ENCODE results near the gene MTCH1. TPM values are rescaled to one million over a fixed set of nuclear protein-coding genes. Genes with fewer than 3 reads are reported as not detected.

MTCH1 gene
- total RNA-seq, 1 experiment from 2014 or later, result 161 TPM

DNA sequence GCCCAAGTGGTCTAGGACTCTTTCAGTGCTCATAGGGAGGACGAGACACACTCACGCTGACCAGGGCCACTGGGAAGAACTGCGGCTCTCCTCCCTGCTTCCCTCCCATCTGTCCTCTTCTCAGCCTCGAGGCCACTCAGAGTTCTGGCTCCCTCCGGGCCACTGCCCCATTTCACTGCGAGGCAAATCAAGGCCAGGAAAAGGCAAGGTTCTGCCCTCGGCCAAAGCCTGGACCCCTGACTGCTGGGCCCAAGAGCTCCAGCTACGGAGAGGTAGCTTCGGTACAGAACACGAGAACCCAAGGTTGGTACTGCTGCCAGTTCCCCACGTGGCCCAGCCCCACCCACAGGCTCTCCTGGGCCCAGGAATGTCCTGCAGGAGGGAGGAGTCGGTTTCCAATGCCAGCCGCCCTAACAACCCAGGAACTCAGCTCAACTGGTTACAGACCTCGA is 16.7 kb downstream of the MTCH1 start:
- Histone ChIP-seq H2AFZ (ENCODE audit: low read depth, low read length, poor library complexity, severe bottlenecking) (no peak overlapping the region), H3K4me3 (replicated peaks in 1 of 2; ENCODE audit: low read depth in 1 of 2, low read length in 2 of 2) (no peak overlapping the region), H3K9ac (ENCODE audit: low read length) (no peak overlapping the region), H3K36me3 (ENCODE audit: control insufficient read depth in 1 of 2, insufficient read depth in 2 of 2, low read length in 2 of 2) (peaks cover 43 to 61% of the 10 kb centered on the region in 2 experiments), H3K9me3 (ENCODE audit: control insufficient read depth in 1 of 2, insufficient read depth in 1 of 2, low read depth in 1 of 2, low read length in 2 of 2) (no peaks in the 10 kb centered on the region), H3K79me2 (ENCODE audit: insufficient read depth, low read length) (no peaks in the 10 kb centered on the region; the same call in 1 of the 2 replicates), H3K27me3 (ENCODE audit: insufficient read depth, low read length) (no peaks in the 10 kb centered on the region), H3K9me2 (ENCODE audit: insufficient read depth) (no peaks in the 10 kb centered on the region), H3K27ac (ENCODE audit: low read depth, low read length) (no peak overlapping the region), H4K20me1 (ENCODE audit: insufficient read depth) (no peaks in the 10 kb centered on the region), H3K4me1 (ENCODE audit: control insufficient read depth in 1 of 2, insufficient read depth in 2 of 2, low read length in 2 of 2) (no peaks in the 10 kb centered on the region; a peak in 1 of 4 replicates), H3K4me2 (ENCODE audit: low read length) (no peak overlapping the region)
- RAD21 ChIA-PET (ENCODE audit: low non-redundant PET in 1 of 2, low total read pairs in 2 of 2, uncharacterized antibody in 2 of 2, unreplicated experiment in 2 of 2), result no interaction called here
- TF ChIP-seq SP1 (IDR thresholded peaks at IDR 0.05; ENCODE audit: low read depth) (no peak), EZH2 (IDR thresholded peaks at IDR 0.05) (no peak), ZNF274 (IDR thresholded peaks at IDR 0.05; ENCODE audit: low read depth, low read length) (no peak), TCF7L2 (IDR thresholded peaks at IDR 0.05; ENCODE audit: borderline replicate concordance, extremely low read depth, insufficient read depth, insufficient read length) (no peak), EGR1 (IDR thresholded peaks at IDR 0.05; ENCODE audit: low read depth) (no peak), FOSL1 (IDR thresholded peaks at IDR 0.05; ENCODE audit: low read depth) (no peak), ZFX (IDR thresholded peaks at IDR 0.05) (no peak), CBX3 (IDR thresholded peaks at IDR 0.05; ENCODE audit: low read depth) (no peak), YY1 (IDR thresholded peaks at IDR 0.05; ENCODE audit: extremely low read depth, insufficient replicate concordance, low read depth, low read length) (no peak), SRF (IDR thresholded peaks at IDR 0.05; ENCODE audit: low read depth) (no peak)
- BruUV-seq (replicated peaks), result no TSS peak
- DNase-seq (ENCODE audit: low read depth, low spot score) (no peak), ATAC-seq (no peak)
- intact Hi-C loops (cut with micrococcal nuclease), result no loop called here
- POLR2A ChIA-PET, result no interaction called here
- CTCF ChIA-PET, result no interaction called here

DNA sequence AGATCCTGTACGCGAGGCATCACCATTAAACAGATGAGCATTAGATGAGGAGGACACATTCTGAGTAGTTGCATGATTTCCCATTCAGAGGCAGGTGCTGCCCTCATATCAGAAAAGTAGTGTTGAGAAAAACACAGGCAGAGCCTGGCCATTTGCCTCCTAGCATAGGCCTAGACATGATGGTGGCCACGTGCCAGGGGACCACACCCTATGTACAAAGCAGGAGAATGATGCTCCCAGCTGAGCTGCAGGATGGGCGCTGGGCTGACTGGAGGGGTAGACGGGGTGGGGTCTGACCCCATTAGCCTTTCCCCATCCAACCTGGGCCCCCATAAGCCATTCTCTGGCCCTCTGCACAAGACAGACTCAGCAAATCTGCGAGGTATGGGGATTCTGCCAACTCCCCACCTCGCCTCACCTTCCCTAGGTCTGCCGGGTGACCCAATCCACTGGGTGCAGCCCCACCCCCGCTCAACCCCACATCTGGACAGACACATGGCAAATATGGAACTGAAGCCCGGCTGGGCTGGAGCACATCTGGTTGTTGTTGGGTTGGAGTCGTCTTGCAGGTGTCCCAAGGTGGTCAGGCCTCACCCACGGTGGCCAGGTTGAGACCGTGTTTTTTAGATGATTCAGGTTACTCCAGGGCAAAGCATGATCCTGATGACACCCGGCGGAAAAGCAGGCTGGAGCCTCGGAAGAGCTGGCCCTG is 17.6 kb downstream of the MTCH1 start:
- CTCF ChIA-PET, result no interaction called here
- H3K9ac ChIP-seq (ENCODE audit: low read length), result no peak overlapping the region
- H3K4me3 ChIP-seq (replicated peaks in 1 of 2; ENCODE audit: low read depth in 1 of 2, low read length in 2 of 2), result no peak overlapping the region
- TSS peak; percentile 73 for BruUV-seq (replicated peaks)
- H3K79me2 ChIP-seq (ENCODE audit: insufficient read depth, low read length), result no peaks in the 10 kb centered on the region; the same call in 1 of the 2 replicates
- no peak for TF ChIP-seq EGR1 (IDR thresholded peaks at IDR 0.05; ENCODE audit: low read depth)
- TF ChIP-seq RAD21 (IDR thresholded peaks at IDR 0.05; ENCODE audit: low read depth), result no peak
- no peak for TF ChIP-seq ELF1 (IDR thresholded peaks at IDR 0.05; ENCODE audit: borderline replicate concordance, low read depth)
- no peak for TF ChIP-seq POLR2AphosphoS5 (IDR thresholded peaks at IDR 0.05; ENCODE audit: low read depth, low read length)
- TF ChIP-seq FOSL1 (IDR thresholded peaks at IDR 0.05; ENCODE audit: low read depth), result no peak
- TF ChIP-seq, protein P1, sequence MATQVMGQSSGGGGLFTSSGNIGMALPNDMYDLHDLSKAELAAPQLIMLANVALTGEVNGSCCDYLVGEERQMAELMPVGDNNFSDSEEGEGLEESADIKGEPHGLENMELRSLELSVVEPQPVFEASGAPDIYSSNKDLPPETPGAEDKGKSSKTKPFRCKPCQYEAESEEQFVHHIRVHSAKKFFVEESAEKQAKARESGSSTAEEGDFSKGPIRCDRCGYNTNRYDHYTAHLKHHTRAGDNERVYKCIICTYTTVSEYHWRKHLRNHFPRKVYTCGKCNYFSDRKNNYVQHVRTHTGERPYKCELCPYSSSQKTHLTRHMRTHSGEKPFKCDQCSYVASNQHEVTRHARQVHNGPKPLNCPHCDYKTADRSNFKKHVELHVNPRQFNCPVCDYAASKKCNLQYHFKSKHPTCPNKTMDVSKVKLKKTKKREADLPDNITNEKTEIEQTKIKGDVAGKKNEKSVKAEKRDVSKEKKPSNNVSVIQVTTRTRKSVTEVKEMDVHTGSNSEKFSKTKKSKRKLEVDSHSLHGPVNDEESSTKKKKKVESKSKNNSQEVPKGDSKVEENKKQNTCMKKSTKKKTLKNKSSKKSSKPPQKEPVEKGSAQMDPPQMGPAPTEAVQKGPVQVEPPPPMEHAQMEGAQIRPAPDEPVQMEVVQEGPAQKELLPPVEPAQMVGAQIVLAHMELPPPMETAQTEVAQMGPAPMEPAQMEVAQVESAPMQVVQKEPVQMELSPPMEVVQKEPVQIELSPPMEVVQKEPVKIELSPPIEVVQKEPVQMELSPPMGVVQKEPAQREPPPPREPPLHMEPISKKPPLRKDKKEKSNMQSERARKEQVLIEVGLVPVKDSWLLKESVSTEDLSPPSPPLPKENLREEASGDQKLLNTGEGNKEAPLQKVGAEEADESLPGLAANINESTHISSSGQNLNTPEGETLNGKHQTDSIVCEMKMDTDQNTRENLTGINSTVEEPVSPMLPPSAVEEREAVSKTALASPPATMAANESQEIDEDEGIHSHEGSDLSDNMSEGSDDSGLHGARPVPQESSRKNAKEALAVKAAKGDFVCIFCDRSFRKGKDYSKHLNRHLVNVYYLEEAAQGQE (IDR thresholded peaks at IDR 0.05; ENCODE audit: low read depth), result no peak
- no peak for TF ChIP-seq CBX3 (IDR thresholded peaks at IDR 0.05; ENCODE audit: low read depth)
- TF ChIP-seq, protein P2, sequence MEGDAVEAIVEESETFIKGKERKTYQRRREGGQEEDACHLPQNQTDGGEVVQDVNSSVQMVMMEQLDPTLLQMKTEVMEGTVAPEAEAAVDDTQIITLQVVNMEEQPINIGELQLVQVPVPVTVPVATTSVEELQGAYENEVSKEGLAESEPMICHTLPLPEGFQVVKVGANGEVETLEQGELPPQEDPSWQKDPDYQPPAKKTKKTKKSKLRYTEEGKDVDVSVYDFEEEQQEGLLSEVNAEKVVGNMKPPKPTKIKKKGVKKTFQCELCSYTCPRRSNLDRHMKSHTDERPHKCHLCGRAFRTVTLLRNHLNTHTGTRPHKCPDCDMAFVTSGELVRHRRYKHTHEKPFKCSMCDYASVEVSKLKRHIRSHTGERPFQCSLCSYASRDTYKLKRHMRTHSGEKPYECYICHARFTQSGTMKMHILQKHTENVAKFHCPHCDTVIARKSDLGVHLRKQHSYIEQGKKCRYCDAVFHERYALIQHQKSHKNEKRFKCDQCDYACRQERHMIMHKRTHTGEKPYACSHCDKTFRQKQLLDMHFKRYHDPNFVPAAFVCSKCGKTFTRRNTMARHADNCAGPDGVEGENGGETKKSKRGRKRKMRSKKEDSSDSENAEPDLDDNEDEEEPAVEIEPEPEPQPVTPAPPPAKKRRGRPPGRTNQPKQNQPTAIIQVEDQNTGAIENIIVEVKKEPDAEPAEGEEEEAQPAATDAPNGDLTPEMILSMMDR (IDR thresholded peaks at IDR 0.05 in 2 of 3, conservative IDR thresholded peaks at IDR 0.05 in 1 of 3; ENCODE audit: borderline replicate concordance in 1 of 3, insufficient read depth in 1 of 3, low read depth in 2 of 3, low read length in 2 of 3), result no peak
- no peak for TF ChIP-seq JUND (IDR thresholded peaks at IDR 0.05)
- H3K9me2 ChIP-seq (ENCODE audit: insufficient read depth), result no peaks in the 10 kb centered on the region
- H3K27ac ChIP-seq (ENCODE audit: low read depth, low read length), result no peak overlapping the region
- no peak overlapping the region for H3K4me2 ChIP-seq (ENCODE audit: low read length)
- H3K9me3 ChIP-seq (ENCODE audit: control insufficient read depth in 1 of 2, insufficient read depth in 1 of 2, low read depth in 1 of 2, low read length in 2 of 2), result no peaks in the 10 kb centered on the region
- no peak overlapping the region for H2AFZ ChIP-seq (ENCODE audit: low read depth, low read length, poor library complexity, severe bottlenecking)
- no peaks in the 10 kb centered on the region for H4K20me1 ChIP-seq (ENCODE audit: insufficient read depth)
- POLR2A ChIA-PET, result no interaction called here
- H3K4me1 ChIP-seq (ENCODE audit: control insufficient read depth in 1 of 2, insufficient read depth in 2 of 2, low read length in 2 of 2), result peaks cover under 1 to 8% of the 10 kb centered on the region in 2 experiments; a peak in 3 of 4 replicates
- H3K36me3 ChIP-seq (ENCODE audit: control insufficient read depth in 1 of 2, insufficient read depth in 2 of 2, low read length in 2 of 2), result peaks cover 42 to 55% of the 10 kb centered on the region in 2 experiments
- no peaks in the 10 kb centered on the region for H3K27me3 ChIP-seq (ENCODE audit: insufficient read depth, low read length)
- no peak for DNase-seq (ENCODE audit: low read depth, low spot score)
- RAD21 ChIA-PET (ENCODE audit: low non-redundant PET in 1 of 2, low total read pairs in 2 of 2, uncharacterized antibody in 2 of 2, unreplicated experiment in 2 of 2), result no interaction called here
- intact Hi-C loops (cut with micrococcal nuclease), result no loop called here
- no peak for ATAC-seq

Measured in HCT116 (cell line).